GM12873 (cell line): ENCODE data around the gene LRRN2.

Experiments used
- CTCF ChIP-seq: IDR thresholded peaks from 2 replicates; pipeline ENCODE4 v1.5.1; 2012; ENCODE audit warnings: low read depth, mild to moderate bottlenecking, moderate library complexity, low read length, control low read depth; ENCODE audit not compliant: insufficient read depth; ENCODE audit errors: missing control alignments

Gene LRRN2

GRCh38 chr1:204613636-204614035 lies 71.9 kb downstream of the LRRN2 start:
- TF ChIP-seq CTCF = no peak

- TF ChIP-seq CTCF = no peak
Observed at GRCh38 chr1:204612326-204612725, 73.2 kb downstream of the LRRN2 start.

- TF ChIP-seq CTCF = no peak
Observed at GRCh38 chr1:204611036-204611435, 74.5 kb downstream of the LRRN2 start.

GRCh38 chr1:204607910-204608309 lies 77.6 kb downstream of the LRRN2 start:
- no peak for TF ChIP-seq CTCF

GRCh38 chr1:204605791-204606190 lies 79.7 kb downstream of the LRRN2 start:
- no peak for TF ChIP-seq CTCF

- no peak for TF ChIP-seq CTCF
Observed at GRCh38 chr1:204602871-204603542, 82.5 kb downstream of the LRRN2 start.

- TF ChIP-seq CTCF = no peak
Observed at GRCh38 chr1:204602111-204602579, 83.4 kb downstream of the LRRN2 start.
